Stimulated activated CD4-positive, alpha-beta T cell treated with anti-CD3 and anti-CD28 coated beads, Interleukin-2, amount 100 ng/mL, for 4 hours (primary cell): ENCODE measurements around the gene LRBA.

Source experiments
- DNase-seq: peaks from one replicate; pipeline ENCODE4 v3.0.0-alpha.2; 2020; ENCODE audit warnings: low read depth

LRBA gene

GRCh38 chr4:150240011-150240410 lies 775.1 kb downstream of the LRBA start:
- DNase-seq, result no peak

- no peak for DNase-seq
Measured at GRCh38 chr4:150238591-150238990, 776.5 kb downstream of the LRBA start.

- DNase-seq, result no peak
Measured at GRCh38 chr4:150237110-150237872, 777.8 kb downstream of the LRBA start.

- DNase-seq, result no peak
Measured at GRCh38 chr4:150236626-150237025, 778.5 kb downstream of the LRBA start.

- DNase-seq, result no peak
Measured at GRCh38 chr4:150235808-150236271, 779.2 kb downstream of the LRBA start.

- DNase-seq, result no peak
Measured at GRCh38 chr4:150235317-150235716, 779.8 kb downstream of the LRBA start.

- no peak for DNase-seq
Measured at GRCh38 chr4:150234246-150234645, 780.8 kb downstream of the LRBA start.

- DNase-seq, result no peak
Measured at GRCh38 chr4:150232029-150232428, 783.1 kb downstream of the LRBA start.

GRCh38 chr4:150231107-150231770 lies 783.8 kb downstream of the LRBA start:
- DNase-seq, result no peak

GRCh38 chr4:150230561-150230960 lies 784.5 kb downstream of the LRBA start:
- DNase-seq, result no peak

- no peak for DNase-seq
Measured at GRCh38 chr4:150229520-150229919, 785.6 kb downstream of the LRBA start.

GRCh38 chr4:150224896-150225591 lies 790.0 kb downstream of the LRBA start:
- DNase-seq, result no peak

GRCh38 chr4:150219841-150220240 lies 795.2 kb downstream of the LRBA start:
- no peak for DNase-seq

- no peak for DNase-seq
Measured at GRCh38 chr4:150218447-150218846, 796.6 kb downstream of the LRBA start.

- no peak for DNase-seq
Measured at GRCh38 chr4:150217808-150218207, 797.3 kb downstream of the LRBA start.

GRCh38 chr4:150217192-150217591 lies 797.9 kb downstream of the LRBA start:
- DNase-seq, result no peak

GRCh38 chr4:150216726-150217125 lies 798.4 kb downstream of the LRBA start:
- no peak for DNase-seq

- no peak for DNase-seq
Measured at GRCh38 chr4:150215601-150216000, 799.5 kb downstream of the LRBA start.
